GM21367 (cell line): ENCODE measurements around the gene WASF3.
"Not testable (repeated sequence)": the region's sequence is repeated elsewhere in the genome, so short reads cannot be mapped to it uniquely, and the experiment has no call there.

Experiments used
- ATAC-seq: cut with Tn5 transposase; IDR thresholded peaks from one replicate; pipeline ENCODE4 v1.9.1; 2021; ENCODE audit not compliant: unreplicated experiment

WASF3 gene

DNA sequence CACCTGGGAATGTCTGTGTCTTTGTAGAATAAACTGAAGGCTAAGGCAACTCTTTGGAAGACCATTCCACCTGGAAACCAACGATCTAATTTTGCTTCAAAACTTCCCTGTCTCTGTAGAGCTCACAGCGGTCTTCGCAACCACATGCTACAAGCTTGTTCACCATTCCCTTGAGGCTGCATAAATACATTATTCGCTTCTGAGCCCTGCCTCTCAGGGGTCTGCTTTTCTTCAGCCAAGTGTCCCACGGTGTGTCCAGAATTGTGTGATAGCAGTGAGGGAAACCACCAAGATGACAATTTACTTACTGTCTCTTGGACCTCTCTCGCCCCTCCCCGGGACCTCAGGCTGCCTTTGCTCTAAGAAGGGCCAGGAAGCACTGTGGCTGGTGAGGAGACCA, 152.0 kb downstream of the WASF3 start:
- ATAC-seq, result no peak

DNA sequence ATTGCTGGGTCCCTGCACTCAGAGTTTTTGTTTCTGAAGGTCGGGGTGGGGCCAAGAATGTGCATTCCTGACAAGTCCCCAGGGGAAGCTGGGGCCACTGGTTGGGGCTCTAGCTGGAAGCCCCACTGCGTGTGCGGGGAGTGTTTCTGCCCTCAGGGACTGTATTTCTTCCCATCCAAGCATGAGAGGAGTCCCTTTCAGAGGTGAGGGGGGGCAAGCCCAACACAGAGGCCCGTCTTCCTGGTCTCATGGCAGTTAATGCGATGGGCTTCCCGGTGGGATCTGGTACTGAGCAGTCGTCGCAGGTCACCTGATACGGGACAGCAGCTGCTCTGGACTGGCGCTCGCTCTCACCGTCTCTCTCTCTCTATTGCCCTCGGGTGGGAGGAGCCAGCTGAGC, 152.7 kb downstream of the WASF3 start:
- no peak for ATAC-seq

DNA sequence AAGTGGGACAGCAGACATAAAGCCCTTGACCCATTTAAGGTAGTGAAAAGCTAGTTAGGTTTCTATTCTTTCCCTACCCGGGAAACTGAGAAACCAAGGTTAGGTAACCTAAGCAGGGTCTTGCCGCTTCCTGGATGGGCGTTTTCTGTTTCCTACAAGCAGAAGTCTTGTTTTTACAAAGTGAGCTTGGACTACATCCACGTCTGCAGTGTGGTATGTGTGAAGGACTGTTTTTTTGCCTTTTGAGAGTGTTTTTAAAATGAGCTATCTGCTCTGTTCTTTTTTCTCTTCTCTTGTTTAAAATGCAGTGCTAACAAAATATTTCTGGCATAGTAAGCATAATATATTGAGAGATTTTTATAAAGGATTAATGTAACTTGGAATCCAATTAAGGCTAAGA, 153.7 kb downstream of the WASF3 start:
- ATAC-seq, result no peak

DNA sequence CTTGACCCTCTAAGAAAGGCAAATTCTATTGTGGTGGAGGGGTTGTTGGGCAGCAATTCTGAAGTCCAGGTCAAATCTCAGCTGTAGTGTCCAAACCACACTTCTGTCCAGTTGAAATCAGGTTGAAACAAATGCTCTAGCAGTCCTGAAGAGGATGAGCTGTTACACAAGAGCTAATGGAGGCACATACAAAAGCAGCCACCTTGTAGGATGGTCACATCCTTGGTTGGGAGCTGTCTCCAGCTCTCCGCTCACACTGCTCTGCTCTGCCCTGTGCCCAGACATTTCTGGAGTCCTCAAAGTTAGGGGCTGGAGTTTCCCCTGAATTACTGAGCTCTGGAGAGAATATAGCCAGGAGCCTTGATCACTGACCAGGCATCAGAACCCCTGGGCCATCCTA, 155.9 kb downstream of the WASF3 start:
- no peak for ATAC-seq

DNA sequence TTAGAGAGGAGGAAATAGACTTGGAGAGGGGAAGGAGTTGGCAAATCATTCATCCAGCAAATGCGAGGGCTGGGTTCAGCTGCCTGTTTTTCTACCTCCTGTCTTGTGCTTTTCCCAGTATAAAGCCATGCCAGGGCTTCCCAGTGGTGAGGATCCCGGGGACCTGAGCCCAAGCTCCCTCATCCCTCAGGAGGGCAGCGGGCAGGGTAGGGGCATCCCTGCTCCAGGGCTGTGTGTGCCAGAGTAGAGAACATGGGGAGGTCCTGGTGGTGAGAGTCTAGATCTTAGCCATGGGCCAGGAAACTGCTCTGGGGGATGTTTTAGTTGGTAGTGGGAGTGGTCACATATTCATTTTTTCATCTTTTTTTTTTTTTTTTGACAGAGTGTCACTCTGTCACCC, 159.5 kb downstream of the WASF3 start:
- ATAC-seq, result no peak

DNA sequence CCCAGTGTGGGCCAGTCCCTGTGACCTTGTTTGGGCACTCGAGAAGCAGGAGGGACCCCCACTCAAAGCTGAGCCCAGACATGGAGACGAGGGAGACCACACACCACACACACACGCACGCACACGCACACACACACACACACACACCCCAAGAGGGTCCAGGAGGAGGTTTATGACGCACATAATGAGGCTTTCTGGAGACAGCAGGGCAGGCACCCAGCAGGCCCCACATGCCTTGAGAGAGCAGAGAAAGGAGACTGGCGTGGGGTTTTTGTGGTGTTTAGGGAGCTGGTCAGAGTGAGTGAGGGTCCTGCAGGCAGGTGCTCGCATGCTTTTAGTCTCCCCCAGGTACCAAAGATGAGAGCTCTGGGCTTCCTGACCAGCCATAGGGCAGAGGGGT, 160.7 kb downstream of the WASF3 start:
- no peak for ATAC-seq

DNA sequence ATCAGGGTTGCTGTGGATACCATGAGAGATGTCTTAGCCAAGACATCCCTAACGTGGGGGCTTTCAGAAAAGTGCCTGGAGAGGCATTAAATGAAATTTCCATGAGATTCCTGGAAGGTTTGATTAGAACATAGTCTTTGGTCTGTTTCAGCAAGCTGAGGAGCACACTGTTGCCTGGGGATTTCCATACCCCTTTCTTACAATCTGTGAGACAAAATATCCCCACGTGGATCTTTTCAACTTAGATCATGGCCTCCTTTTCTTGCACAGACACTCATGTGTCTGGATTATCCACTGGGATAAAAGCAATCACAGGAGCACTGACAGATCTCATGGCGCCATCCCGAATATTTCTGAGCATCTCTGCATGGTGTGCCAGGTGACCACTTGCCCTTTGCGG, 161.4 kb downstream of the WASF3 start:
- no peak for ATAC-seq

DNA sequence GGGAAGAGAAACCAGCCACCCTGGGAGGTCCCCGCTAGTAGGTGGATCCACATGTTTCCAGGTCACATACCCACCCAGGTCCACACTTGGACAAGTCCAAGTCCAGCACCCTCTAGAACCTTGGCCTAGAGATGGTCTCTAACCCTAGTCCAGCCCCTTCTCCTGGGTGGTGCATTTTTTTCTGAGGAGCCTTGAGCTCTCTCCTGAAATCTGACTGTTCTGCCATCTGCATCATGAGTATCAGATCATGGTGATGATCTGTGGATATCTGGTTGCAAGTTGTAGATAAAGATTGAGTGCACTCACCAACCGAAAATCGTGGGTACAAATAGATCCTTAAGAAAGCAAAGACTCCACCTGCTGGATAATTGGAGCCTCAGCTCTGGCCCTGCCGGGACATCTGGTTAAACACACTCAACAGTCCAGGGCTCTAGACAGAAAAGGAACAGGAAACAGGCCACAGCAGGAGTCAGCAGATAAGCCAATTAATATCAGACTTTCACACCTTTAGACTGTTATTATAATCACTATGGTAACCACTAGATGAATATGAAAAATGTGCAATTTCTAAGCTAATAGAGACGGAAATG, 162.0 kb downstream of the WASF3 start:
- ATAC-seq, result no peak

DNA sequence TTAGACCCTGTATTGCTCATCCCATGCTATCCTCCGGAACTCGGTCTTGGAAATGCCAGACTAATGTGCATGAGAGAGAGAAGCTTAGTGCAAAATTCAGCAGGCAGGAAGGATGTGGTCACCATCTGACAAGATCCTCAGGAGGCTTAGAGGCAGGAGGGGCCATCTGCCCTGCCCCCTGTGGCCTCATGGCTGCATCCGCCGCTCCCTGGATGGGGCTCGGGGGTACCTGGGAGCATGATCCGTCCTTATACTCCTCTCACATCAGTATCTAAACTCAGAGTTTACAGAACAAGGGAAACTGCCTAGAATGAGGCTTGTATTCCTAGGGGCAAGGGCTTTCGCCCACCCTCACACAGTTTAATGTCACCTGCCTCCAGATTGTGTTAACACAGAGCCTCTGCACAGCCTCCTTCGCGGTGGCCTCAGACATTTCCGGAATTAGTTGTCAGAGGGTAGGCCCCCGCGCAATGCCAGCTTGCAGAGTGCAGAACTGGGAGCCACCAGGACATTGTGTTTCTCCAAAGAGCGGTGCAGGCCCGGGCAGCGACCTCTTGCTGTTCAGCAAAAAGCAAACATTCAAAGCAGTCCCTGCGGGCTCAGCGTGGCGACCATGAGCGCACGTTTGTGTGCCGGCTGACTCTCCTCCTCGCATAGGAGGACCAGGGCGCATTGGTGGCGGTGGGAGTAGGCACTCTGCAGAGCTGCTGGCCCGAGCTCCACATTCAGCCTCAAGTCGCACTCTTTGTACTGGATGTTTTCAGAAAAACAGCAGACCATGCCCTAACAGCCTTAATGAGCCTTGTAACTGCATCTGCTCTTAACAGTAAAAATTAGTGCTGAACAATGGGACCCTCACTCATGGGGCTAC, 164.0 kb downstream of the WASF3 start:
- ATAC-seq, result peak; percentile 57

DNA sequence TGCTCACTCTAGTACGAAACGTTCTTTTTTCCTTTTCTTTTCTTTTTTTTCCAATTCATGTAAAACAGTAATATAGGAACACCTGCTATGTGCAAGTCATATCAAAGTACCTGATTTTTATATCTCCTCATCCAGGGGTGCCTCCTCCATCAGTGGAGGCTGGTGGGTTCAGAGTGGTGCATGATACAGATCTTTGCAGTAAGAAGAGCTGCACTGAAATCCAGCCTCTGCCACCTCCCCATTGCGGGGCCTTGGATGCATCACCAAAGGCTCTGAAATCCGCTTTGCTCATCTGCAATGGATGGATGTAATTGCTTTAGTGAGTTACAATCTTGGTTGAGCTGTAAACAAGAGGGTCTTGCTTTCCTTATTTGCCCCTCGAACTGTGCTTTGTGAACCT, 164.8 kb downstream of the WASF3 start:
- no peak for ATAC-seq

DNA sequence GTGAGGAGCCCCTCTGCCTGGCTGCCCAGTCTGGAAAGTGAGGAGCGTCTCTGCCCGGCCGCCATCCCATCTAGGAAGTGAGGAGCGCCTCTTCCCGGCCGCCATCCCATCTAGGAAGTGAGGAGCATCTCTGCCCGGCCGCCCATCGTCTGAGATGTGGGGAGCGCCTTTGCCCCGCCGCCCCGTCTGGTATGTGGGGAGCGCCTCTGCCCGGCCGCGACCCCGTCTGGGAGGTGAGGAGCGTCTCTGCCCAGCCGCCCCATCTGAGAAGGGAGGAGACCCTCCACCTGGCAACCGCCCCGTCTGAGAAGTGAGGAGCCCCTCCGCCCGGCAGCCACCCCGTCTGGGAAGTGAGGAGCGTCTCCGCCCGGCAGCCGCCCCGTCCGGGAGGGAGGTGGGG, 166.1 kb downstream of the WASF3 start:
- not testable (repeated sequence) for ATAC-seq

DNA sequence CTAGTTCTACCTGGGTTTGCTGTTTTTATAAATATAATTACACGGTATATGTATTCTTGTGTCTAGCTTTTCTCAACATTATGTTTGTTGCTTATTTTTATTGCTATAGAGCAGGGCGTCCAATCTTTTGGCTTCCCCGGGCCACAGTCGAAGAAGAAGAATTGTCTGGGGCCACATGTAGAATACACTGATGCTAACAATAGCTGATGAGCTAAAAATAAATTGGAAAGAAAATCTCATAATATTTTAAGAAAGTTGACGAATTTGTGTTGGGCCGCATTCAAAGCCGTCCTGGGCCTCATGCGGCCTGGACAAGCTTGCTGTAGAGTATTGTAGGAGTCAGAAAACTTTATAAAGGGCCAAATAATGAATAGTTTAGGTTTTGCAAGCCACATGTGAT, 169.2 kb downstream of the WASF3 start:
- no peak for ATAC-seq

DNA sequence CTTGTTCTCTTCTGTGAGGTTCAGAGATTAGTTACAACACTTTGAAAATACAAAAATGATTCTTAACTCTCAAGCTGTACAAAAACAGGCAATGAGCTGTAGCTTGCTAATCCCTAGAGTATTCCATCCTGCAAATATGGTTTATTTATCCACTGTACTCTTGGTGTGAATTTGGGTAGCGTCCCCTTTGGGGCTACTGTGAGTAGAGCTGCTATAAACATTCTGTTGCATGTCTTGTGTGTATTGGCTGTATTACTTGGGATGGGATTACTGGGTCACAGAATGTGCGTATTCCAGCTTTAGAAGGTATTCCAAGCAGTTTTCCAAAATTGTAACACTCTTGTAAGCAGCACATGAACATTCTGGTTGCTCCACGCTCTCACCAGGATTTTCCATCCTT, 169.6 kb downstream of the WASF3 start:
- no peak for ATAC-seq

DNA sequence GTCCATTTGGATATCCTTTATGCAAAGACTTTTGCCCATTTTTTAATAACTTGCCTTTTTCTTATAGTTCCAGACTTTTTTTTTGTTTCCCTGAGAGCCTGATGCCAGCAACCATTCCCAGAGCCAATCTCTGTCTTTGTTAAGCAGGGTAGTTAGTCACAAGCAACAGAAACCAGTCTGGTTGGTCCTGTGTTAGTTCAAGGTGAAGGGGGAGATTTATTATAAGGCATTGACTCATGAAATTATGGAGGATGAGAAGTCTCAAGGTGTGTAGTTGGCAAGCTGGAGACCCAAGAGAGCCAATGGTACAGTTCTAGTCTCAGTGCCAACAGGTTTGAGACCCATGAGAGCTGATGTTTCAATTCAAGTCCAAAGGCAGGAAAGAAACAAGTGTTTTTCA, 170.2 kb downstream of the WASF3 start:
- ATAC-seq, result no peak

DNA sequence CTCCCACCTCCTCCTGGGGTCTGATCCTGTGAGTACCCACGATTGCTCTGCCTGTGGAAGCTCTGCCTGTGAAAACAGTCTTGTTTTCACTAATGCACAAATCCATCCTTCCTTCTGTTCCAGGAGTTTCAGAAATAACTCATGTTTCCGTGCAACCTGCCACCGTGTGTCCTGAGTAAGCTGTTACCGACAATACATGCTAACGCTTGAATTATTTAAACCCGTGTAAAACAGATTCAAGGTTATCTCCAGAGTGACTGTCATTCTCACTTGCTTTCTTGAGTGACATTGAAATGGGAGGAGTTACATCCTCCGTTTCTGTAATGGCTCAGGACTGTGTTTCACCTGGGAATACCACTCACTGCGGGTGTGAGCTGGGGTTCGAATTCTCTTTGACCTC, 178.2 kb downstream of the WASF3 start:
- no peak for ATAC-seq
